Type B pancreatic cell (in vitro differentiated cells): Measurements from ENCODE around the gene TFDP2. TPM values are rescaled to one million over a fixed set of nuclear protein-coding genes. Genes with fewer than 3 reads are reported as not detected.

Experiments
- DNase-seq: peaks from one replicate; pipeline ENCODE4 v3.0.0; 2021; ENCODE audit warnings: mixed read lengths; ENCODE audit not compliant: unreplicated experiment; ENCODE audit errors: extremely low spot score
- H3K27ac Mint-ChIP-seq: 2 replicates; pipeline ENCODE4 v1.8.0; 2021; ENCODE audit warnings: mild to moderate bottlenecking, mixed read lengths
- H3K27me3 Mint-ChIP-seq: 2 replicates; pipeline ENCODE4 v1.8.0; 2021; ENCODE audit warnings: mixed read lengths
- H3K36me3 Mint-ChIP-seq: 2 replicates; pipeline ENCODE4 v1.8.0; 2021; ENCODE audit warnings: mixed read lengths
- H3K4me1 Mint-ChIP-seq: one replicate; pipeline ENCODE4 v1.8.0; 2021; ENCODE audit warnings: mixed read lengths; ENCODE audit not compliant: unreplicated experiment
- H3K4me3 Mint-ChIP-seq: 2 replicates; pipeline ENCODE4 v1.8.0; 2021; ENCODE audit warnings: mild to moderate bottlenecking, mixed read lengths
- H3K9me3 Mint-ChIP-seq: 2 replicates; pipeline ENCODE4 v1.8.0; 2021; ENCODE audit warnings: mixed read lengths
- CTCF ChIP-seq: fragments of 200-600 bp; sonication (generic); conservative IDR thresholded peaks from 2 replicates; pipeline ENCODE4 v1.5.0; 2021; ENCODE audit warnings: antibody characterized with exemption, mild to moderate bottlenecking
- long read RNA-seq: library from polyadenylated mRNA; unstranded; transcript quantifications from one replicate; pipeline ENCODE4 v2.0.0, GENCODE V29; 2020
- total RNA-seq: library from RNA; stranded (reverse); gene quantifications from 2 replicates; pipeline ENCODE4 v1.2.1, GENCODE V29; 2021; ENCODE audit warnings: low replicate concordance

Gene TFDP2
- 40.5 and 80.9 TPM in 2 replicates for total RNA-seq
- long read RNA-seq, full-length matches to known transcripts, result 16 of 72 reads
- long read RNA-seq, partial matches to known transcripts, result 13 of 72 reads
- long read RNA-seq, other reads (novel, unspliced or antisense), result 43 of 72 reads

- Mint-ChIP-seq H3K9me3 (no peaks in the 10 kb centered on the region), H3K36me3 (no peaks in the 10 kb centered on the region), H3K4me1 (peaks cover 25% of the 10 kb centered on the region), H3K27me3 (peaks cover 5% of the 10 kb centered on the region), H3K4me3 (peak within 1 kb of the TSS; percentile 95), H3K27ac (peak within 1 kb of the TSS; percentile 95)
- peak; percentile 95 for DNase-seq
- TF ChIP-seq CTCF, result no peak
Measured at GRCh38 chr3:142148792-142149672, at the start of gene TFDP2. TSS of gene TFDP2 (minus strand) at chr3:142149544. CDS start at chr3:142101749, 47,795 bp downstream.

GRCh38 chr3:142188846-142189245 is 39.5 kb upstream of the TFDP2 start:
- Mint-ChIP-seq H3K4me1 (no peaks in the 10 kb centered on the region), H3K9me3 (no peaks in the 10 kb centered on the region), H3K4me3 (no peak overlapping the region), H3K27ac (no peak overlapping the region), H3K27me3 (no peaks in the 10 kb centered on the region), H3K36me3 (peaks cover 17% of the 10 kb centered on the region)
- DNase-seq, result no peak
- no peak for TF ChIP-seq CTCF

DNA sequence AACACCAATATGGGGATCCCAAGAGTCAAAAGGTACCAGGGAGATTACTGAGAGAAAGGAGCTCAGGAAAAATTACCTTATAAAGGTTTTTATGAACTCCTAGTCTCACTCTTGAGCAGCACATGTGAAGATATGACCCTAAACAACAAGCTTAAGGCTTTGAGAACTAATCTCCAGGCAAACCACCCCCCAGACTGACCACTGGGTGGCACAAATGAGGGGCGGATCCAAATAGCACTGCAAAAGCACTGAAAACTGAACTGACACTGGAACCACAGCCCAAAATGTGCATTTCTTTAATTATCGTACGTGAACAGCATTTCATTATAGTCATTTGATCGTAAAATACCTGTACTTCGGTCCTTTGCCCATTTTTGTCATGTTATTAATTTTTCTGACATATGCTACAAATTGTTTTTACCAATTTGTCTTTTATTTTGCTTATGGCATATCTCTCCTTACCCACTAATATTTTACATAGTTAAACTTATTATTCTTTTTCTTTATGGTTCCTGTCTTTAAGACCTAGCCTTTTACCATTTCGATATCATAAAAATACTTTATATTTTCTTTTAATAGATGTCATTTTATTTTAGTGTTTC is 31.5 kb upstream of the TFDP2 start:
- no peaks in the 10 kb centered on the region for H3K4me1 Mint-ChIP-seq
- H3K36me3 Mint-ChIP-seq, result peaks cover 18% of the 10 kb centered on the region
- H3K4me3 Mint-ChIP-seq, result no peak overlapping the region
- no peak for DNase-seq
- H3K9me3 Mint-ChIP-seq, result no peaks in the 10 kb centered on the region
- no peak overlapping the region for H3K27ac Mint-ChIP-seq
- peak; percentile 74 for TF ChIP-seq CTCF
- H3K27me3 Mint-ChIP-seq, result no peaks in the 10 kb centered on the region

DNA sequence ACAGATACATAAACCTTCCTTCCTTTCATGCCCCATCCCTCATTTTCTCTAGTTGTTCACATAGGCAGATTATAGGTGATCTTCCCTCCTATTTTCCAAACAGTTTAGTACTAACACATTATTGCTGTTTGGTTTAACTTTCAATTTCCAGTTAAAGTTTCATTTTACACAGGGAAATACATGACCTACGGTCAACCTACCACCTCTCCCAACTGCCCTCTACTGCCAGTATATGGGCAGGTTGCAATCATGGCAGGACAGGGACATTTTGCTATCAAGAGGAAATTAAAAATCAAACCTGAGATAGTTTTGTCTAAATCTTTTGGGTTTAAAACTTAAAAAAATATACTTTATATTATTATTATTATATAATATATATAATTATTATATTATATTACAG is 26.1 kb upstream of the TFDP2 start:
- H3K27me3 Mint-ChIP-seq, result no peaks in the 10 kb centered on the region
- DNase-seq, result no peak
- no peak for TF ChIP-seq CTCF
- peaks cover 16% of the 10 kb centered on the region for H3K36me3 Mint-ChIP-seq
- no peaks in the 10 kb centered on the region for H3K9me3 Mint-ChIP-seq
- H3K4me3 Mint-ChIP-seq, result no peak overlapping the region
- no peaks in the 10 kb centered on the region for H3K4me1 Mint-ChIP-seq
- H3K27ac Mint-ChIP-seq, result no peak overlapping the region

GRCh38 chr3:142174559-142174958 is 25.2 kb upstream of the TFDP2 start:
- peaks cover 12% of the 10 kb centered on the region for H3K36me3 Mint-ChIP-seq
- H3K27ac Mint-ChIP-seq, result no peak overlapping the region
- H3K9me3 Mint-ChIP-seq, result no peaks in the 10 kb centered on the region
- no peaks in the 10 kb centered on the region for H3K27me3 Mint-ChIP-seq
- DNase-seq, result no peak
- no peak overlapping the region for H3K4me3 Mint-ChIP-seq
- no peaks in the 10 kb centered on the region for H3K4me1 Mint-ChIP-seq
- TF ChIP-seq CTCF, result no peak
